RCC 7860 (cell line): ENCODE data around the gene CSTF1.

ENCODE experiments used
- DNase-seq: peaks from one replicate; pipeline ENCODE4 v3.0.0-alpha.2; 2015; ENCODE audit warnings: low spot score
- FAIRE-seq: peaks from 2 replicates; lab custom pipeline; 2012; peaks lifted over from hg19 to GRCh38; lab: Jason Lieb, UNC

The CSTF1 gene

GRCh38 chr20:56426026-56426425 is 33.6 kb downstream of the CSTF1 start:
- FAIRE-seq = no peak
- DNase-seq = no peak

GRCh38 chr20:56426926-56427325 is 34.5 kb downstream of the CSTF1 start:
- DNase-seq (no peak), FAIRE-seq (no peak)

GRCh38 chr20:56427797-56428196 is 35.4 kb downstream of the CSTF1 start:
- no peak for FAIRE-seq
- no peak for DNase-seq

GRCh38 chr20:56428410-56428809 is 36.0 kb downstream of the CSTF1 start:
- no peak for DNase-seq
- FAIRE-seq = no peak

GRCh38 chr20:56428881-56429280 is 36.4 kb downstream of the CSTF1 start:
- no peak for FAIRE-seq

GRCh38 chr20:56429502-56429901 is 37.1 kb downstream of the CSTF1 start:
- FAIRE-seq = peak; percentile 8
- DNase-seq = peak; percentile 83

More at GRCh38 chr20:56428881-56429280, 36.4 kb downstream of the CSTF1 start:
- peak; percentile 47 for DNase-seq

- DNase-seq (no peak), FAIRE-seq (no peak)
Measured at GRCh38 chr20:56429941-56430340, 37.5 kb downstream of the CSTF1 start.

- DNase-seq (no peak), FAIRE-seq (no peak)
Measured at GRCh38 chr20:56430461-56430860, 38.0 kb downstream of the CSTF1 start.

GRCh38 chr20:56430957-56431356 is 38.5 kb downstream of the CSTF1 start:
- DNase-seq (no peak), FAIRE-seq (no peak)

GRCh38 chr20:56431471-56431870 is 39.0 kb downstream of the CSTF1 start:
- no peak for FAIRE-seq
- DNase-seq = no peak

GRCh38 chr20:56433221-56433879 is 40.9 kb downstream of the CSTF1 start:
- no peak for DNase-seq
- no peak for FAIRE-seq

GRCh38 chr20:56433880-56434255 is 41.4 kb downstream of the CSTF1 start:
- FAIRE-seq (no peak), DNase-seq (no peak)

- FAIRE-seq = no peak
- DNase-seq = no peak
Measured at GRCh38 chr20:56437196-56437960, 44.9 kb downstream of the CSTF1 start.

GRCh38 chr20:56438284-56438683 is 45.8 kb downstream of the CSTF1 start:
- no peak for FAIRE-seq
- DNase-seq = no peak

- DNase-seq = peak; percentile 15
- no peak for FAIRE-seq
Measured at GRCh38 chr20:56439771-56440291, 47.4 kb downstream of the CSTF1 start.

GRCh38 chr20:56440346-56441007 is 48.0 kb downstream of the CSTF1 start:
- FAIRE-seq (no peak), DNase-seq (no peak)

- FAIRE-seq (no peak), DNase-seq (no peak)
Measured at GRCh38 chr20:56442389-56443365, 50.2 kb downstream of the CSTF1 start.

- FAIRE-seq = no peak
- no peak for DNase-seq
Measured at GRCh38 chr20:56443654-56444540, 51.5 kb downstream of the CSTF1 start.

GRCh38 chr20:56445130-56445529 is 52.7 kb downstream of the CSTF1 start:
- FAIRE-seq = no peak

More at GRCh38 chr20:56445130-56445529, 52.7 kb downstream of the CSTF1 start:
- DNase-seq = no peak
